SK-N-SH (cell line): ENCODE data around the gene APBA2. TPM values are rescaled to one million over a fixed set of nuclear protein-coding genes. Genes with fewer than 3 reads are reported as not detected.

Experiments used
- CTCF ChIA-PET: fragments of 300-600, 350-600 bp; formaldehyde crosslinking; extraction: SDS; loops from one replicate; lab custom pipeline; 2021; lab: Yijun Ruan, JAX
- POLR2A ChIA-PET: fragments of 350-600 bp; sonication (Branson Sonifier 250); formaldehyde crosslinking; extraction: SDS; loops from one replicate; lab custom pipeline; 2020; ENCODE audit warnings: antibody characterized with exemption, inconsistent platforms; lab: Yijun Ruan, JAX
- DNase-seq: peaks from one replicate; pipeline ENCODE4 v3.0.0; 2012
- H2AFZ ChIP-seq: fragments of 200-600 bp; sonication (generic); 2 replicates; pipeline ENCODE4 v1.8.1; 2016; ENCODE audit warnings: antibody characterized with exemption, mild to moderate bottlenecking, low read depth
- H3F3A ChIP-seq: fragments of 200-600 bp; sonication (generic); replicated peaks from 2 replicates; pipeline ENCODE3; 2016; ENCODE audit warnings: antibody characterized with exemption, mild to moderate bottlenecking; ENCODE audit not compliant: insufficient read depth
- H3K27ac ChIP-seq, 2 experiments: fragments of 200-500 bp in 1 of 2; fragments of 200-600 bp in 1 of 2; sonication (Bioruptor generic) in 1 of 2; sonication (generic), shearing (Covaris generic) in 1 of 2; 2 replicates each; pipeline versions ENCODE4 v1.5.1 to v1.6.1; 2014 to 2016; ENCODE audit warnings: low read depth in 2 of 2, inconsistent platforms in 1 of 2, low read length in 1 of 2, mild to moderate bottlenecking in 1 of 2, mixed read lengths in 1 of 2
- H3K27me3 ChIP-seq: fragments of 200-600 bp; sonication (generic), shearing (Covaris generic); 2 replicates; pipeline ENCODE4 v1.6.1; 2016; ENCODE audit warnings: mixed run types; ENCODE audit not compliant: insufficient read depth
- H3K36me3 ChIP-seq, 2 experiments: fragments of 200-500 bp in 1 of 2; fragments of 200-600 bp in 1 of 2; sonication (Bioruptor generic) in 1 of 2; sonication (generic) in 1 of 2; replicated peaks in 1 of 2; 2 replicates each; pipeline versions ENCODE3 to v1.5.1; 2014 to 2016; ENCODE audit warnings: low read length in 1 of 2, mild to moderate bottlenecking in 1 of 2; ENCODE audit not compliant: insufficient read depth in 2 of 2, control insufficient read depth in 1 of 2
- H3K4me1 ChIP-seq, 2 experiments: fragments of 200-500 bp in 1 of 2; fragments of 200-600 bp in 1 of 2; sonication (Bioruptor generic) in 1 of 2; sonication (generic), shearing (Covaris generic) in 1 of 2; 2 replicates each; pipeline versions ENCODE4 v1.5.1 to v1.6.1; 2014 to 2016; ENCODE audit warnings: low read depth in 1 of 2, low read length in 1 of 2, mixed run types in 1 of 2; ENCODE audit not compliant: insufficient read depth in 2 of 2, control insufficient read depth in 1 of 2
- H3K4me2 ChIP-seq: fragments of 200-600 bp; sonication (generic), shearing (Covaris generic); 2 replicates; pipeline ENCODE4 v1.6.1; 2017; ENCODE audit warnings: mixed run types
- H3K4me3 ChIP-seq, 2 experiments: fragments of 200-500 bp in 1 of 2; fragments of 200-600 bp in 1 of 2; sonication (Bioruptor generic) in 1 of 2; sonication (generic), shearing (Covaris generic) in 1 of 2; 2 replicates each; pipeline versions ENCODE4 v1.5.1 to v1.8.1; 2014 to 2016; ENCODE audit warnings: low read depth in 2 of 2, inconsistent platforms in 1 of 2, low read length in 1 of 2, mild to moderate bottlenecking in 1 of 2, mixed read lengths in 1 of 2, moderate library complexity in 1 of 2
- H3K79me2 ChIP-seq: fragments of 200-600 bp; sonication (generic); 2 replicates; pipeline ENCODE4 v1.8.1; 2017; ENCODE audit warnings: mild to moderate bottlenecking; ENCODE audit not compliant: insufficient read depth
- H3K9ac ChIP-seq: fragments of 200-600 bp; sonication (generic); 2 replicates; pipeline ENCODE4 v1.6.1; 2017; ENCODE audit warnings: mixed run types
- H3K9me2 ChIP-seq: fragments of 200-600 bp; sonication (generic); 2 replicates; pipeline ENCODE4 v1.6.1; 2017; ENCODE audit warnings: mixed run types
- H3K9me3 ChIP-seq: fragments of 200-600 bp; sonication (generic); 2 replicates; pipeline ENCODE4 v1.6.1; 2017; ENCODE audit warnings: mixed run types, mild to moderate bottlenecking, moderate library complexity
- H4K20me1 ChIP-seq: fragments of 200-600 bp; sonication (generic); 2 replicates; pipeline ENCODE4 v1.6.1; 2017; ENCODE audit warnings: mild to moderate bottlenecking, mixed run types; ENCODE audit not compliant: insufficient read depth
- CTCF ChIP-seq: fragments of 200-600 bp; sonication (generic); IDR thresholded peaks from 2 replicates; pipeline ENCODE4 v1.6.1; 2017; ENCODE audit warnings: antibody characterized with exemption, mild to moderate bottlenecking, moderate library complexity
- EP300 ChIP-seq, 2 experiments: IDR thresholded peaks; 2 replicates each; pipeline versions ENCODE4 v1.4.0 to v1.6.1; 2012; ENCODE audit warnings: borderline replicate concordance in 1 of 2, low read depth in 1 of 2, low read length in 1 of 2
- FOSL2 ChIP-seq: IDR thresholded peaks from 2 replicates; pipeline ENCODE4 v1.4.0; 2012; ENCODE audit warnings: low read depth, mild to moderate bottlenecking, moderate library complexity, borderline replicate concordance
- IRF3 ChIP-seq: fragments of 150-350 bp; IDR thresholded peaks from 2 replicates; pipeline ENCODE4 v1.6.1; 2016; ENCODE audit warnings: mild to moderate bottlenecking, low read depth, low read length
- RAD21 ChIP-seq: IDR thresholded peaks from 2 replicates; pipeline ENCODE4 v1.6.1; 2012; ENCODE audit warnings: mild to moderate bottlenecking, low read length
- RFX5 ChIP-seq: IDR thresholded peaks from 2 replicates; pipeline ENCODE4 v1.6.1; 2012; ENCODE audit warnings: mild to moderate bottlenecking, improper control_type of control experiment, low read length
- RXRA ChIP-seq: IDR thresholded peaks from 2 replicates; pipeline ENCODE4 v1.4.0; 2012; ENCODE audit warnings: low read depth, mild to moderate bottlenecking, borderline replicate concordance
- SIN3A ChIP-seq: IDR thresholded peaks from 2 replicates; pipeline ENCODE4 v1.6.1; 2012; ENCODE audit warnings: low read depth, mild to moderate bottlenecking, low read length, moderate library complexity, borderline replicate concordance
- SMC3 ChIP-seq: IDR thresholded peaks from 2 replicates; pipeline ENCODE4 v1.6.1; 2012; ENCODE audit warnings: low read depth, low read length, improper control_type of control experiment
- TCF12 ChIP-seq: IDR thresholded peaks from 2 replicates; pipeline ENCODE4 v1.4.0; 2012
- TEAD4 ChIP-seq: IDR thresholded peaks from 2 replicates; pipeline ENCODE4 v1.4.0; 2012; ENCODE audit warnings: mild to moderate bottlenecking, borderline replicate concordance; ENCODE audit not compliant: insufficient read depth
- YY1 ChIP-seq: IDR thresholded peaks from 2 replicates; pipeline ENCODE4 v1.4.0; 2012; ENCODE audit warnings: low read depth, mild to moderate bottlenecking
- ZBTB33 ChIP-seq: IDR thresholded peaks from 2 replicates; pipeline ENCODE4 v1.4.0; 2012; ENCODE audit warnings: low read depth, borderline replicate concordance
- WGBS: methylation state at CpG from one replicate; pipeline ENCODE4 v1.1.6; 2017; ENCODE audit warnings: low lambda C conversion rate; 5-methylcytosine and 5-hydroxymethylcytosine counted together
- polyA plus RNA-seq, 3 experiments: library from polyadenylated mRNA; depleted of rRNA; stranded (reverse); fragments of >200 nt; gene quantifications; 2 replicates each; pipeline ENCODE4 v1.2.3, GENCODE V29; 2012
- TF ChIP-seq, protein P1 (sequence below): IDR thresholded peaks from 2 replicates; pipeline ENCODE4 v1.4.0; 2012; ENCODE audit warnings: low read depth, borderline replicate concordance

Gene APBA2
- polyA plus RNA-seq, 1 of the 3 experiments (the other 2 are of a cell fraction) = 12.7 TPM

DNA sequence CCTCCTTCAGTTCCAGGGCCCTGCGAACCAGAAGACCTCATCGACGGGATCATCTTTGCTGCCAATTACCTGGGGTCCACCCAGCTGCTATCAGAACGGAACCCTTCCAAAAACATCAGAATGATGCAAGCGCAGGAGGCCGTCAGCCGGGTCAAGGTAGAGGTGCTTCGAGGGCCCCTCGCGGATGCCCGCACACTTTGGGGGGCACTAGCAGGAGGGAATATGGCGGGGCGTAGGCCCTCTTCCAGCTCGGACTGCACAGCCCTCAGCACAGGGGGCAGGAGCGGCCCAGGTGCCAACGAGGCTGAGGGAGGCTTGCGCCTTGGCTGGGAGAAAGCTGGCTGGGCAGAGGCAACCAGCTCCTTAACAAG is 207.3 kb downstream of the APBA2 start:
- Histone ChIP-seq H3K9me3 (no peaks in the 10 kb centered on the region), H4K20me1 (no peaks in the 10 kb centered on the region), H3K36me3 (no peaks in the 10 kb centered on the region), H3K27ac (no peak overlapping the region), H3K4me2 (no peak overlapping the region), H3F3A (no peaks in the 10 kb centered on the region), H3K9me2 (no peaks in the 10 kb centered on the region), H3K79me2 (no peaks in the 10 kb centered on the region), H3K9ac (no peak overlapping the region), H3K4me3 (no peak overlapping the region), H3K4me1 (no peaks in the 10 kb centered on the region; a peak in 1 of 4 replicates), H2AFZ (no peak overlapping the region), H3K27me3 (no peaks in the 10 kb centered on the region)
- ChIA-PET POLR2A (no interaction called here), CTCF (interaction anchor here (1.2 to 6.9 kb wide), 2 partner anchors 9 to 11 kb away, joined by 3 to 51 read pairs; no protein-coding TSS in a partner anchor)
- TF ChIP-seq CTCF (no peak), RFX5 (no peak), EP300 (IDR thresholded peaks at IDR 0.05; ENCODE audit: borderline replicate concordance in 1 of 2, low read depth in 1 of 2, low read length in 1 of 2) (no peak), TEAD4 (no peak), TCF12 (no peak), FOSL2 (no peak), SIN3A (no peak), RXRA (no peak), ZBTB33 (no peak), IRF3 (no peak), RAD21 (no peak), SMC3 (no peak), YY1 (no peak)
- TF ChIP-seq, protein P1, sequence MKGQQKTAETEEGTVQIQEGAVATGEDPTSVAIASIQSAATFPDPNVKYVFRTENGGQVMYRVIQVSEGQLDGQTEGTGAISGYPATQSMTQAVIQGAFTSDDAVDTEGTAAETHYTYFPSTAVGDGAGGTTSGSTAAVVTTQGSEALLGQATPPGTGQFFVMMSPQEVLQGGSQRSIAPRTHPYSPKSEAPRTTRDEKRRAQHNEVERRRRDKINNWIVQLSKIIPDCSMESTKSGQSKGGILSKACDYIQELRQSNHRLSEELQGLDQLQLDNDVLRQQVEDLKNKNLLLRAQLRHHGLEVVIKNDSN = no peak
- no peak for DNase-seq
- 86% methylated on average over 10 of the region's 17 CpGs for WGBS
